HG03039 (cell line): ENCODE results near the gene CCNL2.

Experiments used
- ATAC-seq: cut with Tn5 transposase; IDR thresholded peaks from one replicate; pipeline ENCODE4 v1.9.1; 2021; ENCODE audit warnings: mild to moderate bottlenecking, moderate library complexity; ENCODE audit not compliant: unreplicated experiment

Gene CCNL2

GRCh38 chr1:1358433-1359271 is 40.5 kb downstream of the CCNL2 start, which contains the start of gene MXRA8:
MXRA8 (minus strand) TSS chr1:1358555; CDS start chr1:1358504, 51 bp downstream.
- ATAC-seq: no peak

GRCh38 chr1:1357871-1358432 is 41.2 kb downstream of the CCNL2 start:
- ATAC-seq: no peak

GRCh38 chr1:1356796-1357401 is 42.2 kb downstream of the CCNL2 start:
- no peak for ATAC-seq

GRCh38 chr1:1356166-1356795 is 42.9 kb downstream of the CCNL2 start:
- ATAC-seq: no peak

- ATAC-seq: no peak
Measured at GRCh38 chr1:1355416-1355815, 43.7 kb downstream of the CCNL2 start.

- ATAC-seq: no peak
Measured at GRCh38 chr1:1354271-1355247, 44.6 kb downstream of the CCNL2 start.

GRCh38 chr1:1353389-1354151 is 45.6 kb downstream of the CCNL2 start:
- ATAC-seq: no peak

- no peak for ATAC-seq
Measured at GRCh38 chr1:1352786-1353388, 46.2 kb downstream of the CCNL2 start.

- ATAC-seq: no peak
Measured at GRCh38 chr1:1351511-1352427, 47.4 kb downstream of the CCNL2 start.

GRCh38 chr1:1349256-1350012 is 49.7 kb downstream of the CCNL2 start, which contains the start of gene DVL1:
DVL1 (minus strand) TSS chr1:1349418; CDS start chr1:1349065, 353 bp downstream.
- ATAC-seq: peak; percentile 54

- peak; percentile 26 for ATAC-seq
Measured at GRCh38 chr1:1348420-1349255, 50.5 kb downstream of the CCNL2 start.

GRCh38 chr1:1347663-1348419 is 51.3 kb downstream of the CCNL2 start:
- no peak for ATAC-seq

- ATAC-seq: no peak
Measured at GRCh38 chr1:1347026-1347595, 52.0 kb downstream of the CCNL2 start.

- no peak for ATAC-seq
Measured at GRCh38 chr1:1346501-1346890, 52.6 kb downstream of the CCNL2 start.

GRCh38 chr1:1345860-1346500 is 53.2 kb downstream of the CCNL2 start:
- no peak for ATAC-seq
